Hair follicular keratinocyte (primary cell): Measurements from ENCODE around the gene AFAP1. TPM values are rescaled to one million over a fixed set of nuclear protein-coding genes. Genes with fewer than 3 reads are reported as not detected.

Experiments
- total RNA-seq: library from RNA; depleted of rRNA; stranded (reverse); fragments of >200 nt; gene quantifications from 2 replicates; pipeline ENCODE4 v1.2.3, GENCODE V29; 2015

AFAP1 gene
- 16.4 and 16.7 TPM in 2 replicates for total RNA-seq

GRCh38 chr4:7939377-7940108 is at the start of gene AFAP1:
TSS of gene AFAP1 (minus strand) at chr4:7939861. CDS start at chr4:7872078, 67,783 bp downstream.

Other genes with a start within 250 kb of the AFAP1 start
- 0.11 and 1.2 TPM in 2 replicates for gene ABLIM2, start 219.0 kb upstream of the AFAP1 start, total RNA-seq